Measurements from ENCODE around the gene KDM4C. TPM values are rescaled to one million over a fixed set of nuclear protein-coding genes. Genes with fewer than 3 reads are reported as not detected.

Gene KDM4C
- total RNA-seq, 1 donor from 2014 or later = 39.8 TPM

DNA sequence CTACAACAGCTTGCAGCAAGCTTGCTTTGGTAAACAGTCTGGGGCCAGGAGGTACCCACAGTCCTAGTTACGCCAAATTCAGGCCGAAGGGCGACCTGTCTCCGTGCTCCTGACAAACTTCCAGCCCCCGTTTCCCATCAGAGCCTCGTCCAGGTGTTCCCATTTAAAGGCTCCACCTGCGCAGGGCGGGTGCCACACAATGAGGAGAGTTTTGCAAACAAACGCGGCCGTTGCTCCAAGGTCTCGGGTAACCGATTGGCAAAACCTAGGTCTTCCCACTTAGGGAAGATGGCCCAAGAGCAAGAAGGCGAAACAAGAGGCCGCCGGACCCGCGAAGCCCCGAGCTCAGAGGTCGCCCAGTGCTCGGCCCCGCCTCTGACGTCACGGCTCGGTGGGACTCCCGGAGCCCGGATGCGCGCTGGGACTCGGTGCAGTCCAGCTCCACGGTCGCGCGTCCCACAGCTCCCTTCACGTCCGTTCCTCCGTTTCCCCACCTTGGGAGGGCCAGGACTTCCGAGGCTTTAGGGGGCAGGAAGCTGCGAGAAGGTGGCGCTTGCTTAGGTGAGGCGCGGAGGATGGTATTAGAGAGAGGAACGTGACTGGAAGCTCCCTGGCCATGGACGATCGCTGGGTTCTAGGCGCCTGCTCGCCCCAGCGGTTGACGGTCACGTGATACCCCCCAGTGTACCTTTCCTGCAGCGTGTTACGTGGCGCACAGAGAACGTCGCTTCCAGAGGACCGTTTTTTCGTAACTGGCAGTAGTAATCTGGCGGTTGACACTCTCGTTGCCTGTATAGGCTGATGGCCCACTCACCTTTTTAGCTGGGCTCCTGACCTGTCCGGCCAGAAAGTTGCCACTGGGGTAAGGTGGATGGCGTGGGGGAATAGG is 41.8 kb upstream of the KDM4C start:
- ATAC-seq = peak; percentile 92 to 93
- Histone ChIP-seq H3K36me3 (no peaks in the 10 kb centered on the region), H3K4me3 (peak overlapping the region; percentile 56), H3K27me3 (ENCODE audit: low read depth) (peaks cover 8% of the 10 kb centered on the region), H3K27ac (peak overlapping the region; percentile 57), H3K4me1 (peaks cover 5% of the 10 kb centered on the region), H3K9me3 (no peaks in the 10 kb centered on the region)
- peak; percentile 89 for DNase-seq
- TF ChIP-seq CTCF (IDR thresholded peaks at IDR 0.05) = no peak
- intact Hi-C loops (cut with DNase I) = no loop called here

- TF ChIP-seq CTCF (IDR thresholded peaks at IDR 0.05) = no peak
- ATAC-seq (no peak), DNase-seq (no peak)
- Histone ChIP-seq H3K4me3 (peak overlapping the region; percentile 56), H3K36me3 (no peaks in the 10 kb centered on the region), H3K27me3 (ENCODE audit: low read depth) (peaks cover 8% of the 10 kb centered on the region), H3K27ac (no peak overlapping the region), H3K4me1 (peaks cover 5% of the 10 kb centered on the region), H3K9me3 (no peaks in the 10 kb centered on the region)
- intact Hi-C loops (cut with DNase I) = no loop called here
Measured at GRCh38 chr9:6716766-6717165, 41.0 kb upstream of the KDM4C start.

GRCh38 chr9:6723881-6724420 is 33.8 kb upstream of the KDM4C start:
- Histone ChIP-seq H3K27me3 (ENCODE audit: low read depth) (no peaks in the 10 kb centered on the region), H3K4me1 (no peaks in the 10 kb centered on the region), H3K36me3 (no peaks in the 10 kb centered on the region), H3K27ac (no peak overlapping the region), H3K9me3 (no peaks in the 10 kb centered on the region), H3K4me3 (no peak overlapping the region)
- ATAC-seq (no peak), DNase-seq (no peak)
- intact Hi-C loops (cut with DNase I) = no loop called here
- TF ChIP-seq CTCF (IDR thresholded peaks at IDR 0.05) = no peak

DNA sequence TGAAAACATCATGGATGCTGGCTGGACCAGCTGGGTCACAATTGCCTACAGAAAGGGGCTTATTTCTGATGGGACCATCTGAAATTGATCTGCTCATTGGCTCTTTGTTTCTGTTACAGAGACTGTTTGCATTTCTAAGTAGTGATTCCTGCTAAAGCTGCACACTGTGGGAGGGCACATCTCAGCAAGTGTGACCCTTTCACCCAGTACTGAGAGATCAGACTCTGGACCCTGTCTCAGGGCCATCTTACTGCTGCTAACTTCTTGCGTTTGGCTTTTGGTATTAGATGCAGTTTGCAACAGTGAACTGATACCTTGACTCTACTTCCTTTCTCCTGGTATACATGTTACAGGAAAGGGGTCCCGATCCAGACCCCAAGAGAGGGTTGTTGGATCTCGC is 24.5 kb upstream of the KDM4C start:
- H3K9me3 ChIP-seq = no peaks in the 10 kb centered on the region
- intact Hi-C loops (cut with DNase I) = no loop called here
- DNase-seq = no peak
- H3K27me3 ChIP-seq (ENCODE audit: low read depth) = no peaks in the 10 kb centered on the region
- no peaks in the 10 kb centered on the region for H3K4me1 ChIP-seq
- no peak overlapping the region for H3K4me3 ChIP-seq
- TF ChIP-seq CTCF (IDR thresholded peaks at IDR 0.05) = no peak
- H3K27ac ChIP-seq = no peak overlapping the region
- ATAC-seq = no peak
- H3K36me3 ChIP-seq = no peaks in the 10 kb centered on the region

DNA sequence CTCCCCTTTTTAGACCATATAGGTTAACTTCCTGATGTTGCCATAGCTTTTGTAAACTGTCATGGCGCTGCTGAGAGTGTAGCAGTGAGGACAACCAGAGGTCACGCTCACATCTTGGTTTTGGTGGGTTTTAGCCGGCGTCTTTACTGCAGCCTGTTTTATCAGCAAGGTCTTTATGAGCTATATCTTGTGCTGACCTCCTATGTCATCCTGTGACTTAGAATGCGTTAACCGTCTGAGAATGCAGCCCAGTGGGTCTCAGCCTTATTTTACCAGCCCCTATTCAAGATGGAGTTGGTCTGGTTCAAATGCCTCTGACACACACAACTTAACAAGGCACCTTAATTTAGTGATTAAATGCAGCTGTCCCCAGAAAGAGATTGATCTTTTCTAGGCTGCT is 23.9 kb upstream of the KDM4C start:
- Histone ChIP-seq H3K27ac (no peak overlapping the region), H3K36me3 (no peaks in the 10 kb centered on the region), H3K4me1 (no peaks in the 10 kb centered on the region), H3K27me3 (ENCODE audit: low read depth) (no peaks in the 10 kb centered on the region), H3K9me3 (no peaks in the 10 kb centered on the region), H3K4me3 (no peak overlapping the region)
- intact Hi-C loops (cut with DNase I) = no loop called here
- no peak for DNase-seq
- no peak for TF ChIP-seq CTCF (IDR thresholded peaks at IDR 0.05)
- no peak for ATAC-seq
